Common myeloid progenitor, CD34-positive (primary cell): Measurements from ENCODE around the gene PCYOX1L. TPM values are rescaled to one million over a fixed set of nuclear protein-coding genes. Genes with fewer than 3 reads are reported as not detected.
A peak's percentile ranks its signal among the peaks of the same experiment; 100 is the strongest.

Source experiments
- CTCF ChIA-PET: fragments of 350-600 bp; sonication (Branson Sonifier 250); formaldehyde crosslinking; loops from one replicate; lab custom pipeline; 2021; ENCODE audit warnings: antibody characterized with exemption; lab: Charles Lee
- POLR2A ChIA-PET: fragments of 350-600 bp; sonication (Branson Sonifier 250); formaldehyde crosslinking; loops from one replicate; lab custom pipeline; 2021; ENCODE audit warnings: antibody characterized with exemption; lab: Charles Lee
- DNase-seq, 3 donors: peaks; one replicate each; pipeline versions ENCODE4 v3.0.0 to v3.0.0-alpha.2; 2013
- H3K27ac ChIP-seq, 2 experiments: 1 replicate in 1 of 2; 2 replicates in 1 of 2; pipeline ENCODE4 v1.7.0; 2013; ENCODE audit warnings: inconsistent platforms in 2 of 2, low read length in 2 of 2, mild to moderate bottlenecking in 2 of 2, low read depth in 1 of 2, moderate library complexity in 1 of 2; ENCODE audit not compliant: severe bottlenecking in 2 of 2, insufficient read depth in 1 of 2, poor library complexity in 1 of 2
- H3K27me3 ChIP-seq, 5 experiments: replicated peaks in 2 of 5; 1 replicate in 3 of 5; 2 replicates in 2 of 5; pipeline versions ENCODE4 v1.6.1 to v1.7.0; 2013; ENCODE audit warnings: low read length in 4 of 5, mild to moderate bottlenecking in 2 of 5, moderate library complexity in 2 of 5, inconsistent platforms in 1 of 5; ENCODE audit not compliant: insufficient read depth in 5 of 5, control insufficient read depth in 4 of 5
- H3K36me3 ChIP-seq, 4 experiments: 1 replicate in 2 of 4; 2 replicates in 2 of 4; pipeline versions ENCODE4 v1.6.1 to v1.7.0; 2013; ENCODE audit warnings: low read length in 3 of 4, control low read depth in 1 of 4, mild to moderate bottlenecking in 1 of 4; ENCODE audit not compliant: control insufficient read depth in 4 of 4, insufficient read depth in 4 of 4
- H3K4me1 ChIP-seq, 4 experiments: 1 replicate in 3 of 4; 2 replicates in 1 of 4; pipeline versions ENCODE4 v1.6.1 to v1.7.1; 2013; ENCODE audit warnings: low read length in 3 of 4, mild to moderate bottlenecking in 3 of 4, control low read depth in 1 of 4, inconsistent platforms in 1 of 4, moderate library complexity in 1 of 4; ENCODE audit not compliant: control insufficient read depth in 4 of 4, insufficient read depth in 4 of 4; ENCODE audit errors: control extremely low read depth in 1 of 4
- H3K4me3 ChIP-seq, 7 experiments: 1 replicate in 4 of 7; 2 replicates in 3 of 7; pipeline versions ENCODE4 v1.5.1 to v1.7.0; 2013; ENCODE audit warnings: mild to moderate bottlenecking in 7 of 7, low read length in 6 of 7, moderate library complexity in 6 of 7, inconsistent platforms in 2 of 7, low read depth in 2 of 7, control low read depth in 1 of 7; ENCODE audit not compliant: insufficient read depth in 4 of 7, control insufficient read depth in 1 of 7; ENCODE audit errors: extremely low read depth in 1 of 7
- H3K9me3 ChIP-seq, 5 experiments: 1 replicate in 4 of 5; 2 replicates in 1 of 5; pipeline versions ENCODE4 v1.6.1 to v1.7.1; 2013; ENCODE audit warnings: low read length in 4 of 5, mild to moderate bottlenecking in 2 of 5, inconsistent platforms in 1 of 5, low read depth in 1 of 5, moderate library complexity in 1 of 5; ENCODE audit not compliant: control insufficient read depth in 4 of 5, insufficient read depth in 2 of 5; ENCODE audit errors: control extremely low read depth in 1 of 5
- WGBS: methylation state at CpG from one replicate; pipeline ENCODE4 v1.1.5; 2013; ENCODE audit not compliant: insufficient coverage; 5-methylcytosine and 5-hydroxymethylcytosine counted together
- polyA plus RNA-seq: library from polyadenylated mRNA; unstranded; fragments of 120-200 nt; gene quantifications from one replicate; pipeline ENCODE4 v1.2.1, GENCODE V29; 2013

Gene PCYOX1L, protein sequence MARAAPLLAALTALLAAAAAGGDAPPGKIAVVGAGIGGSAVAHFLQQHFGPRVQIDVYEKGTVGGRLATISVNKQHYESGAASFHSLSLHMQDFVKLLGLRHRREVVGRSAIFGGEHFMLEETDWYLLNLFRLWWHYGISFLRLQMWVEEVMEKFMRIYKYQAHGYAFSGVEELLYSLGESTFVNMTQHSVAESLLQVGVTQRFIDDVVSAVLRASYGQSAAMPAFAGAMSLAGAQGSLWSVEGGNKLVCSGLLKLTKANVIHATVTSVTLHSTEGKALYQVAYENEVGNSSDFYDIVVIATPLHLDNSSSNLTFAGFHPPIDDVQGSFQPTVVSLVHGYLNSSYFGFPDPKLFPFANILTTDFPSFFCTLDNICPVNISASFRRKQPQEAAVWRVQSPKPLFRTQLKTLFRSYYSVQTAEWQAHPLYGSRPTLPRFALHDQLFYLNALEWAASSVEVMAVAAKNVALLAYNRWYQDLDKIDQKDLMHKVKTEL
- polyA plus RNA-seq = 22.1 TPM

DNA sequence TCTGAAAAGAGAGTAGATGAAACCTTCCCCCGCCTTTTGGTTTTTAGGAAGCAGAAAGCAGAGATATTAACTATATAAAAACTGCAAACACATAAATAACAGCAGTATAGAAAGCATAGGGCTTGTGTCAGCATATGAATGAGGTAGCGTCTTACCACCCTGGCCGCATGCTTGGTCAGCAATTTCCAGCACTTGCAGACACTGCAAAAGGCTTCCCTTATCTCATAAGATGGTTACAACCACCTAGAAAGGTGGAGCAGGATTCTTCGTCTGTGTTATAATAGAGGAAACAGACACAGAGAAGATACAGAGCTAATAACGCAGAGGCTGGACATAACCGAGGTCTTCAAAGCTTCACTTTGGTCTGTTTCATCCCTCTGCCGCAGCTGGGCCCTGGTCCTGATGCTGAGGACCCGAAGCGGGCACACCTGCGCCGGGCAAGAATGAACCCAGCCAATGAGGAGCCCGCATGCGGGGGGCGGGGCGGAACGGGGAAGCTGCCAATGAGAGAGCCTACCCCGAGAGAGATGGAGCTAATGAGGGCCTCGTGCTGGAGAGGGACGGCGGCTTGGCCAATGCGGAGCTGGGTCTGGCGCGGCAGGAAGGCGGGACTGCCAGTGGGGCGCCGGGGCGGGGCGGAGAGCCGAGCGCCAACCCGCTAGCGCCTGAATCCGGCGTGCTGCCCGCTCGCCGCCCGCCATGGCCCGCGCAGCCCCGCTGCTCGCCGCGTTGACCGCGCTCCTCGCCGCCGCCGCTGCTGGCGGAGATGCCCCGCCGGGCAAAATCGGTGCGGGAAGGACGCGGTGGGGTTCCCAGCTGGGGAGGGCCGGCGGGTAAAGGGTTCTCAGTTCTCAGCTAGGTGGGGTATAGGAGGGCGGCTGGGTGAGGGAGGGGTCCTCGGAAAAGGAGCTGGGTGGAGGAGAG, at the start of gene PCYOX1L:
TSS of gene PCYOX1L (plus strand) at position 677 of the 924 bp plus-strand sequence. CDS start at position 700, 23 bp downstream.
- under 1% methylated on average over 54 of the region's 61 CpGs for WGBS
- ChIA-PET CTCF (interaction anchor here (0.9 to 22.5 kb wide), 11 partner anchors 8 to 43 kb away, joined by 3 to 209 read pairs (median 4); partner anchors contain the start of gene IL17B), POLR2A (interaction anchor here (0.7 to 1.4 kb wide), 2 partner anchors 11 to 23 kb away, joined by 3 to 4 read pairs; no protein-coding TSS in a partner anchor)
- no peaks in the 10 kb centered on the region for H3K9me3 ChIP-seq
- no peaks in the 10 kb centered on the region for H3K27me3 ChIP-seq
- peaks cover 2 to 34% (median 13%) of the 10 kb centered on the region in 4 experiments for H3K4me1 ChIP-seq
- peaks cover 2 to 16% (median 9%) of the 10 kb centered on the region in 4 experiments for H3K36me3 ChIP-seq
- H3K4me3 ChIP-seq = peak within 1 kb of the TSS; percentile 67 to 92 (median 82)
- peak; percentile 92 to 96 (median 93) for DNase-seq
- H3K27ac ChIP-seq = peak within 1 kb of the TSS in 1 of 2 experiments; percentile 73

DNA sequence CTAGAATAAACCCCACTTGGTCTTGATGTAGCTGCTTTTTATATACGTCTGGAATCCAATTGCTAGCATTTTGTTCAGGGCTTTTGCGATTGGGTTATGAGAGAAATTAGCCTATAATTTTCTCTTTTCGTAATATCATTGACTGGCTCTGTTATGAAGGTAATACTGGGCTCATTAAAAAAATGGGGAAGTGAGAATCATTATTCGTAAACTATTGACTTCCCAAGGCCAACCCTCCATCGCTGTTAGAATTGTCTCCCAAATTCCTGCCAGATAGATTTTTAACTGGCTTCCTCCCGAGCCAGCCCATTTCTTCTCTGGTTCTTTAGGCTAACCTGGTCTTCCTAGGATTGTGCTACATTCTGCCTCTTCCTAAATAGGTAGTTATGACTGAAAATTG, 48.5 kb upstream of the PCYOX1L start:
- Histone ChIP-seq H3K27me3 (no peaks in the 10 kb centered on the region), H3K4me3 (no peak overlapping the region), H3K4me1 (peaks cover 0 to 17% (median 13%) of the 10 kb centered on the region in 4 experiments), H3K27ac (no peak overlapping the region), H3K36me3 (no peaks in the 10 kb centered on the region), H3K9me3 (no peaks in the 10 kb centered on the region)
- CTCF ChIA-PET = interaction anchor here (0.7 to 3.1 kb wide), 5 partner anchors 10 to 60 kb away, joined by 3 to 19 read pairs (median 4); no protein-coding TSS in a partner anchor
- WGBS = 91% methylated on average over 6 of the region's 6 CpGs
- POLR2A ChIA-PET = no interaction called here
- DNase-seq = no peak

DNA sequence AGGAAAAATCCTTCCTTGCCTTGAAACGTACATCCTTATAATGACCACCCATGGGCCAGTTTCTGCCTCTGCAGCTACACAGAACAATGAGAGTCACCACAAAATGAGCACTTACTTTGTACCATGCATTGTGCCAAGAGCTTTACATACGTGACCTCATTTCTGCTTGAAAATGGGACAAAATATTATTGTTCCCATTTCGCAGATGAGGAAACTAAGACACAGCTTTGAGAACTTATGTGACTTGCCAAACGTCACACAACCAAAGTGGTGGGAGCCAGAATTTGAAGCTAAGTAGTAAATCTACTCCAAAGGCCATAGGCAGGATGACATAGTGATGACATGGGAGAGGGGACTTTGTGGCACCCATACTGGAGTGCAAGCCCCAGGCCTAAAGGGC, 47.4 kb upstream of the PCYOX1L start:
- no peak overlapping the region for H3K27ac ChIP-seq
- H3K4me1 ChIP-seq = peaks cover 0 to 10% (median 7%) of the 10 kb centered on the region in 4 experiments
- ChIA-PET CTCF (interaction anchor here (0.7 to 2.6 kb wide), 5 partner anchors 9 to 124 kb away, joined by 3 to 11 read pairs (median 3); no protein-coding TSS in a partner anchor), POLR2A (interaction anchor here (0.6 kb wide), 1 partner anchor 1506 kb away, joined by 3 read pairs; no protein-coding TSS in a partner anchor)
- no peak for DNase-seq
- WGBS = 93% methylated on average over 4 of the region's 4 CpGs
- H3K9me3 ChIP-seq = no peaks in the 10 kb centered on the region
- H3K27me3 ChIP-seq = no peaks in the 10 kb centered on the region
- no peaks in the 10 kb centered on the region for H3K36me3 ChIP-seq
- H3K4me3 ChIP-seq = no peak overlapping the region

DNA sequence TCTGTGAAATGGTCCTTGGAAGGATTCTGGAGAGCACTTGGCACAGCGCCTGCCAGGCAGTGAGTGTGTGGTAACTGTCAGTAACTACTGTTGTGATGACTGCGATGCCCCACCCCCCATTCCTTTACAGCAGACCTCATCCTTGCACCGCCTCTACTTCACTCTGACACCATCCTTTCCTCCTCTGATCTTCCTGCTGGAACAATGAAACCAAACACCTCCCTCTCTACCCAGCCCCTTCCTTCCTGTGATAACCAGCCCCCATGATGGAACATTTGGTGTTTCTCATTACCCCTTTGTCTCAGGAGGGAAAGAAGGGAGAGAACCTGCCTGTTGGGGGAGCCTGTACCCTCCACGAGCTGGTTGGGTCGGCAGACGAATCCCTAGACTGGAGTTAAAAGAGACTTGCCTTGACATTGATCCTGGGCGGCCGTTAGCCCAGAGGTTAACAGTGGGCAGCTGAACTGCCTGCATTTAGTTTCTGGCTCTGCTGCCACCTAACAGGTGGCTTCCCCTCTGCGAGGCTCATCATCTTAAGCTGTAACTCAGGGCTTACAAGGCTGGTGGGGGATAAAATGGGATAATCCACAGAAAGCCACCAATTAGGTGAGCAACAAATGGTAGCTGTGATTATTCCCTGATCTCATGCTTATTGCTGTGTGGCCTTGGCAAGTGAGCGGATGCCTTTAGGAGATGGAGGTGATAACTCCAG, 46.7 kb upstream of the PCYOX1L start:
- H3K27ac ChIP-seq = no peak overlapping the region
- H3K27me3 ChIP-seq = no peaks in the 10 kb centered on the region
- DNase-seq = peak in 2 of 3 donors; percentile 75 to 79
- WGBS = 48% methylated on average over 7 of the region's 10 CpGs
- CTCF ChIA-PET = interaction anchor here (0.9 to 10.7 kb wide), 5 partner anchors 9 to 121 kb away, joined by 3 to 82 read pairs (median 6); no protein-coding TSS in a partner anchor
- POLR2A ChIA-PET = interaction anchor here (0.6 kb wide), 1 partner anchor 1506 kb away, joined by 3 read pairs; no protein-coding TSS in a partner anchor
- peaks cover 0 to 10% (median 7%) of the 10 kb centered on the region in 4 experiments for H3K4me1 ChIP-seq
- no peak overlapping the region for H3K4me3 ChIP-seq
- no peaks in the 10 kb centered on the region for H3K9me3 ChIP-seq
- H3K36me3 ChIP-seq = no peaks in the 10 kb centered on the region

DNA sequence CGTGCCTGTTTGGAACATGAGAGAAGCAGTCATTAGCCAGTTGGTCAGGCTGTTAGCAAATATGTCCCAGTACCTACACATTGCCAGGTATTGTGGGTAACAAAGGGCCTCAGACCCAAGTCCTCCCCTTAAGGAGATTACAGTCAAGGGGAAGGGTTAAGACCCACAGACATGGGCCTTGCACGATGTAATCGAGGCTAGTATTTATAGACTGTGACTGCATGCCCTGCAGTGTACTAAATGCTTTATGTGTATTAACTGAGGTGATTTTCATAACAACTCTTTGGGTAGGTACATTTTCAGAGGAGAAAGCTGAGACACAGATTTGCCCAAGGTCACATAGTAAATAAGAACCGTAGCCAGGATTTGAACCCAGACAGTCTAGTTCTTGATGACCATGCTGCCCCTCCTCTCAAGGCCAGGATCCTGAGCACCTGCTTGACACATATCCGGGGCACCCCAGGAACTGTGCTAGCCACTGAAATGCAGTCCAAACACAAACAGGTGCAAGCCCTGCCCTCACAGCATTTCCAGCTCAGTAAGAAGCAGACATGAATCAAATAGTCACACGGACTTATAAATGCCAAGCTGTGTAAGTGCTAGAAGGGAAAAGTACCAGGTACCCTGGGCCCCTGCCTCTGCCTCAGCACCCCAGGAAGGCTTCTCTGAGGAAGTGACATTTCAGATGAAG, 44.5 kb upstream of the PCYOX1L start:
- CTCF ChIA-PET = interaction anchor here (0.7 to 10.7 kb wide), 13 partner anchors 12 to 252 kb away, joined by 3 to 82 read pairs (median 6); partner anchors contain the start of gene IL17B
- WGBS = 76% methylated on average over 2 of the region's 6 CpGs
- H3K9me3 ChIP-seq = no peaks in the 10 kb centered on the region
- H3K4me1 ChIP-seq = peaks cover 0 to 10% (median 7%) of the 10 kb centered on the region in 4 experiments
- no peak overlapping the region for H3K4me3 ChIP-seq
- POLR2A ChIA-PET = interaction anchor here (0.7 kb wide), 1 partner anchor 113 kb away, joined by 5 read pairs; no protein-coding TSS in a partner anchor
- H3K27ac ChIP-seq = no peak overlapping the region
- DNase-seq = no peak
- H3K36me3 ChIP-seq = no peaks in the 10 kb centered on the region
- no peaks in the 10 kb centered on the region for H3K27me3 ChIP-seq
